Stimulated activated CD4-positive, alpha-beta T cell treated with anti-CD3 and anti-CD28 coated beads, TNF-alpha, amount 100 ng/mL, for 48 hours (primary cell): ENCODE measurements around the gene SLC16A1.
"Not testable (repeated sequence)": the region's sequence is repeated elsewhere in the genome, so short reads cannot be mapped to it uniquely, and the experiment has no call there.

ENCODE experiments used
- DNase-seq, 3 donors: peaks; one replicate each; pipeline ENCODE4 v3.0.0-alpha.2; 2020; ENCODE audit warnings: low read depth in 3 of 3

Gene SLC16A1

DNA sequence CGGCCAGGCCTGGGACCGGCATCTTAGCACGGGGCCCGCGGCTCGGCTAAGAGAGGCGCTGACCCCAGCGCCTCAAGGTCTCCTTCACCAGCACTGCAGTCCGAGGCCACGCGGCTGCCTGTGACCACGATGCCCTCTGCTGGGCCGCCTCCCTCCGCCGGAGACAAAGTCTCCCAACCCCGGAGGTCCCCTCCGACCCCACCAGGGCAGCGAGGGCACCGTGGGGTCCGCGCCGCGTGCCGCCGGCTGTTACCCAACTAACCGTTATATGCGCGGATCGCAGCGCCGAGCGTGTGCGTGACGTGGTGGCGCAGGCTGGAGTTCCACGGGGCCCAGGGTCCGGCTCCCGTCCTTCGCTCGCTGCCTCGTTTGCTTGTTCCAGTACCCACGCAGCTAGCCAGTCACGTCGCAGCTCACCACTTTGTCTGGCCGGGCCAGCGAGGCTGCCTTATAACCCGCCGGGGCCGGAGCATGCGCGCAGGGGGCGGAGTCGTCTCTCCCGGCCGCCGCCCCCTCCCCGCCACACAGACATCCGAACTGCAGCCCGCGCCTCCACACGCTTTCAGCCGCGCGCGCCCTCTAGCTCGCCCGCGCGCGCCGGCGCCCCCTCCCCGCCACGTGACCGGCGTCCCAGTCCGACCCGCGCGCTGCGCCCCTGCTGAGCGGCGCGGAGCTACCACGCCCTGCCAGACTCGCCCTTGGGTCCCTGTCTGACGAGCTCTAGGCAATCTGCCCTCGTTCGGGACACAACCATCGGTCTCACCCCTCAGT, at the start of gene SLC16A1:
Gene SLC16A1, minus strand, starts transcription at position 424 of the 771 bp plus-strand sequence. CDS start 26,888 bp downstream, outside the sequence.
- DNase-seq: peak; percentile 81 to 88 (median 85)

GRCh38 chr1:113003751-113004690, 48.0 kb upstream of the SLC16A1 start:
- DNase-seq: no peak

DNA sequence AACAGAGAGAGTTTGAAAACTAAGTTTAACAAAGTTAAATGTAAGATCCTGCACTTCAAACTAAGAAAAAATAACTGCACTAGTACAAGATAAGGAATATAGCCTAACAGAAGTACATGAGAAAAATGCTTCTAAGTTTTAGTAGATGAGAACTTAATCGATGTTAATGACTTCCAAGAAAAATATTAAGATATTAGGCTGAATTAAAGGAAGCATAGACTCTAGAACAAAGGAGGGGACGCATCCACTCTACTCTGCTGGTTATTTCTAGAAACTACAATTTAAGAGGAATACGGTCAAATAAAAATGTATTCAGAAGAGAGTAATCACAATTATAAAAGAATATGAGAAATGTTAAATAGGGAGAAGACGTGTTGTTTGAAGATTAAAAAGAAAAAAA, 46.3 kb upstream of the SLC16A1 start:
- DNase-seq: no peak

- no peak for DNase-seq
Measured at GRCh38 chr1:112998592-112999235, 42.7 kb upstream of the SLC16A1 start.

- DNase-seq: no peak
Measured at GRCh38 chr1:112997781-112998180, 41.8 kb upstream of the SLC16A1 start.

DNA sequence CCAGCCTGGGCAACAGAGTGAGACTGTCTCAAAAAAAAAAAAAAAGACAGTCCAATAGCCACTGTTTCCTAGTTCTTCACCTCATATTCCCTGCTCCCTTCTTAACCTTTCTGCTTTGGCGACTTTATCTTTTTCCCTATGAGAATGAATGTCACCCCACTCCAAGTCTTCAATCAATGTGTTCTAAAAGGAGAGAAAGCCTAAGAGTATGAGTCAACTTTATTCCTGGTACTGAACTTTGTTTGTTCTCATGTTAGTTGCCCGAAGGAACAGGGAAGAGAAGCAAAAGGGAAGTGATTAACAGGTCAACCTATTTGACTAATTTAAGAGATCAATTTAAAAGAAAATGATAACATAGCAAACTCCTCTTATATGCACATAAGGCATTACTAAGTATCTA, 39.9 kb upstream of the SLC16A1 start:
- DNase-seq: no peak

DNA sequence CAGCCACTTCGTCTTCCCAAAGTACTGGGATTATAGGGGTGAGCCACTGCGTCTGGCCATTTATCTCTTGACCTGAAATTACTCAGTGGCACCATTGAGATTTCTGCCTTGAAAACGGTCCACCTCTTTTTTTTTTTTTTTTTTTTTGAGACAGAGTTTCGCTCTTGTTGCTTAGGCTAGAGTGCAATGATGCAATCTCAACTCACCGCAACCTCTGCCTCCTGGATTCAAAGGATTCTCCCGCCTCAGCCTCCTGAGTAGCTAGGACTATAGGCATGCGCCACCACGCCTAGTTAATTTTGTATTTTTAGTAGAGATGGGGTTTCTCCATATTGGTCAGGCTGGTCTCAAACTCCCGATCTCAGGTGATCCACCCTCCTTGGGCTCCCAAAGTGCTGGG, 39.0 kb upstream of the SLC16A1 start:
- DNase-seq: not testable (repeated sequence)

GRCh38 chr1:112992780-112993179, 36.8 kb upstream of the SLC16A1 start:
- no peak for DNase-seq

DNA sequence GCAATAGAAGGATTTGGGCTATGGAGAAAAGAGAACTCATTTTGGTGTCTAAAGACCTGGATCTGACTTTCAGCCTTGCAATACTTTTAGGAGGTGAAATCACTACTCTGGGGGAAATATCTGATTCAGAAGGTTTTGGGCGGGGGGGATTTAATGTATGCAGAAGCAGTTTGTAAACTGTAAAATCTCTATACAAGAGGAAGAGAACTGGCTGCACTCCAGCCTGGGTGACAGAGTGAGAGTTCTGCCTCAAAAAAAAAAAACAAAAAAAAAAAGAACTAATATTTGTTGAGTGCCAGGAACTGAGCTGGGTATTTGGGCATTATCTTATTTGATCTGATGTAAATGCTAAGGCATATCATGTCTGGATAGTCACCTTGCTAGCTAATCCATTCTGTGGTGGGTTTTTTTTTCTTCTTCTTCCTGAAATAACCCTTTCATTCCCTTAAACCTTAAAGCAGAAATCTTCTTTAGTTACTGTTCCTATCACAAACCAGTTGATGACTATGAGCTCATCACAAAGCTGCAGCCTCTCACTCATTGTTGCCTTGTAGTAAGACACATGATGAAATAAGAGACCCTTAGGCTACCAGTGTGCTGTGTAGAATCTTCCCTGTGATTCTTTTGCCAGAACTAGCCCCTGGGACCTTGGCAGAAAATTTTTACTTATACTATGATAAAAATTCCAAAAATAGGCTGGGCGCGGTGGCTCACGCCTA, 35.6 kb upstream of the SLC16A1 start:
- no peak for DNase-seq

DNA sequence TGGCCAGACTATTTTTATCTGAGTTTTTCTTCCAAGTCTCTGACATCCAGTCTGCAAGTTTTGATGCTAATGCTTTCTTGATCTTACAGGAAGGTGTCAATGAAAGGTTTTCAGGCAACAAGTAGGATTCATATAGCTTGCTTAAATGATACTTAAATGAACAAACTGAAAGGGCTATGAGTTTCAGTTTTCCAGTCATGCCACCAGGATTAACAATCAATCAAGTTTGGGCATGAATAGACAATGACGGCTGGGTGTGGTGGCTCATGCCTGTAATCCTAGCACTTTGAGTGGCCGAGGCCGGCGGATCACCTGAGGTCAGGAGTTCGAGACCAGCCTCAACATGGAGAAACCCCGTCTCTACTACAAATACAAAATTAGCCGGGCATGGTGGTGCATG, 34.3 kb upstream of the SLC16A1 start:
- no peak for DNase-seq

GRCh38 chr1:112988367-112988766, 32.4 kb upstream of the SLC16A1 start:
- DNase-seq: no peak

GRCh38 chr1:112985123-112985522, 29.1 kb upstream of the SLC16A1 start:
- no peak for DNase-seq

GRCh38 chr1:112983537-112984131, 27.6 kb upstream of the SLC16A1 start:
- DNase-seq: no peak

DNA sequence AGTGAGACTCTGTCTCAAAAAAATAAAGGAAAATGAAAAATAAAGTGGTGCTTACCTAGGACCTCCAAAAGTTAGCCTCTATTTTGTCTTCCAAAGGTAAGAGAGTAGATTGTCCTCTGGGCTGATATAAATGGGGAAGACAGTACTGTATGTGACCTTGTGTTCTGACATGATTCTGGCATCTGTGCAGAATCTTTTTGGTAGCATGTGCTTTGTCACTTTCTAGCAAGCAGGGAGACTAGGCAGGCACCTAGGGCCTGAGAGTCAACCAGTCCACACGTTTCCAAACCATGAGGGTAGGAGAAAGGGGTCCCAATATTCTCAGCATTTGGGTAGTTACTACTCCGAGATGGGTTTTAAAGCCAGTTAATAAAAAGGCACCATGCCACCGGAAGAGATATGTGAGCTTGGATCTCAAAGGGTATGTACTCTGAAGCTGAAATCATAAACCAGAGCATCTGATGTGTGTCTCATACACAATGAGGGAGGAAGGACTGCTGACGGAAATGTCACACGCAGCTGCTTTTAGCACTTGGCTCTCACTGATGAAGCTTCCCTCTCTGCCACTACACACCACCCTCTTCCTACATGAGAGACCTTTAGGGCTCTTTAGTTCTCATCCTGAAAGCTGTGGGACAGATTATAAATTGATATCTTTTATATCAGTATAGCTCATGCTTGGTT, 27.0 kb upstream of the SLC16A1 start:
- DNase-seq: no peak

DNA sequence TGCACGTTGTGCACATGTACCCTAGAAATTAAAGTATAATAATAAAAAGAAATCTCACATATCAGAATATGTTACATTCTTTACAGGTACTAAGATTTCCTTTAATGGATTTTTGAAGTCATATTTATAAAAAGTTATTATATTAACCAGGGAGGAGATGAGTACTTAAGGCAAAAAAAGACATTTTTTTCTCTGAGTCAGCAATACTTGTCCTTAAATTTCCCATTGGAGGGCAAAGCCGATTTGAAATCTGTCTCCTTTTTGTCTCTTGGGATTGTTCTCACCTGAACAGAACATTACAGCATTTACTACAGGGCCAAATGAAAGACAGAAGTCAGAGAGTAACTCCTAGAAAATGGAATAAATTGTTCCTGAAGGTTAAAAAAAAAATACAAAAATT, 26.3 kb upstream of the SLC16A1 start:
- DNase-seq: no peak

- not testable (repeated sequence) for DNase-seq
Measured at GRCh38 chr1:112981834-112982233, 25.8 kb upstream of the SLC16A1 start.

DNA sequence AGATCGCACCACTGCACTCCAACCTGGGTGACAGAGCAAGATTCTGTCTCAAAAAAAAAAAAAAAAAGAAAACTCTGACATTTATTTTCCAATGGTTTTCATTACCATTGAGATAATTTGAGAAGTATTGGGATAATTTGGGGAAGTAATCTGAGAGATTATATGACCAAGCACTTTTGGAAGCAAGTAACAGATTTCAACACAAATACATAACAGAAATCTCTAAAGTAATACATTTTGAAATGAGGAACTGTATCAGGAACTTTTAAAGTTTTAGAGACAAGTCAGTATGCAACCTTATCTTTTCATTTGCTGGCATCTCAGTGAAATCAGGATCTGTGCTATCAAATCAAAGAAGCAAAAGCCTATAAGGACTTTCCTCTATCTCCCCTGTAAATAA, 25.4 kb upstream of the SLC16A1 start:
- no peak for DNase-seq

DNA sequence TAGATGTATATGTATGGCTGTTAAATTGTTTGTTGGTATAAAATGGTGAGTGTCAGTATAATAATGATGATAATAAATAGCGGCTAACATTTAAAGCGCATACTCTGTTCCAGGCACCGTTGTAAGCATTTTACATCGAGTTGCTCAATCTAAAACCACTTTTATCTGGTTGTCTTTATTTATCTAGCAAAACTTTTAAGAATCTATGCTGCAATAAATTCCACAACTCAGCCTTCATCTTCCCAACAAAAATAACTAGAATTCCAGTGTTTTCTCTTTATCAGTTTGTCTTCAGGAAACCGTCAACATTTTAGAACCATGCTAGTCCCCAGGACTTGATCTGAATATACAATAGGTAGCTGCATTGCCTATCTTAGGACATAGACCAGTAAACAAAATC, 19.3 kb upstream of the SLC16A1 start:
- no peak for DNase-seq

- no peak for DNase-seq
Measured at GRCh38 chr1:112974646-112975045, 18.6 kb upstream of the SLC16A1 start.

- no peak for DNase-seq
Measured at GRCh38 chr1:112973788-112974187, 17.8 kb upstream of the SLC16A1 start.

- DNase-seq: no peak
Measured at GRCh38 chr1:112971006-112971405, 15.0 kb upstream of the SLC16A1 start.
